SH-SY5Y (cell line): ENCODE results near the gene RPL31.

Experiments used
- GATA2 ChIP-seq: IDR thresholded peaks from 2 replicates; pipeline ENCODE4 v1.6.1; 2011; ENCODE audit warnings: mild to moderate bottlenecking, low read depth, low read length
- GATA3 ChIP-seq: IDR thresholded peaks from 2 replicates; pipeline ENCODE4 v1.6.1; 2011; ENCODE audit warnings: low read depth, mild to moderate bottlenecking, low read length, moderate library complexity

GRCh38 chr2:100952512-100952911, 49.6 kb upstream of the RPL31 start:
- TF ChIP-seq GATA2 (no peak), GATA3 (no peak)
